Activated CD4-positive, alpha-beta T cell treated with anti-CD3 and anti-CD28 coated beads, Interleukin-2, amount 50 U/mL, for 48 hours (primary cell): ENCODE measurements around the gene SNRPA1.

Experiments used
- DNase-seq, 2 experiments: peaks; one replicate each; pipeline ENCODE4 v3.0.0-alpha.2; 2020

Gene SNRPA1

GRCh38 chr15:101255615-101256241 lies 39.3 kb downstream of the SNRPA1 start:
- no peak for DNase-seq

GRCh38 chr15:101255051-101255395 lies 40.0 kb downstream of the SNRPA1 start:
- DNase-seq: no peak

- no peak for DNase-seq
Measured at GRCh38 chr15:101254157-101255050, 40.6 kb downstream of the SNRPA1 start.

GRCh38 chr15:101252836-101253235 lies 42.2 kb downstream of the SNRPA1 start:
- no peak for DNase-seq

- peak; percentile 87 to 91 for DNase-seq
Measured at GRCh38 chr15:101251830-101252820, 42.9 kb downstream of the SNRPA1 start, which contains the start of gene CHSY1. CHSY1 (minus strand) TSS chr15:101252048; CDS start chr15:101251456, 592 bp downstream.

- peak; percentile 27 to 36 for DNase-seq
Measured at GRCh38 chr15:101250873-101251829, 43.9 kb downstream of the SNRPA1 start.

GRCh38 chr15:101250341-101250831 lies 44.7 kb downstream of the SNRPA1 start:
- no peak for DNase-seq

GRCh38 chr15:101248274-101248673 lies 46.8 kb downstream of the SNRPA1 start:
- no peak for DNase-seq

- no peak for DNase-seq
Measured at GRCh38 chr15:101246824-101247745, 48.0 kb downstream of the SNRPA1 start.

- no peak for DNase-seq
Measured at GRCh38 chr15:101246391-101246790, 48.7 kb downstream of the SNRPA1 start.

GRCh38 chr15:101244889-101245668 lies 50.0 kb downstream of the SNRPA1 start:
- DNase-seq: no peak

GRCh38 chr15:101244036-101244781 lies 50.8 kb downstream of the SNRPA1 start:
- no peak for DNase-seq

- DNase-seq: no peak
Measured at GRCh38 chr15:101243420-101243819, 51.6 kb downstream of the SNRPA1 start.

GRCh38 chr15:101242999-101243336 lies 52.1 kb downstream of the SNRPA1 start:
- DNase-seq: no peak

GRCh38 chr15:101242160-101242998 lies 52.7 kb downstream of the SNRPA1 start:
- DNase-seq: peak; percentile 33 to 52

GRCh38 chr15:101240358-101240757 lies 54.7 kb downstream of the SNRPA1 start:
- DNase-seq: no peak

GRCh38 chr15:101239724-101240136 lies 55.3 kb downstream of the SNRPA1 start:
- no peak for DNase-seq

- no peak for DNase-seq
Measured at GRCh38 chr15:101237251-101237650, 57.8 kb downstream of the SNRPA1 start.
